ENCODE measurements around the gene MLNR. TPM values are rescaled to one million over a fixed set of nuclear protein-coding genes. Genes with fewer than 3 reads are reported as not detected.

The MLNR gene
- total and polyA plus RNA-seq, 4 donors: 0.09 TPM; not detected in 3

- no peak overlapping the region for H3K9ac ChIP-seq (ENCODE audit: low read depth in 1 of 2, low read length in 2 of 2)
- 96% methylated on average over 3 of the region's 3 CpGs for WGBS
- H3K36me3 ChIP-seq (ENCODE audit: control insufficient read depth in 4 of 4, insufficient read depth in 3 of 4, low read depth in 1 of 4, low read length in 3 of 4): peaks cover 8 to 68% (median 56%) of the 10 kb centered on the region in 4 donors
- no peaks in the 10 kb centered on the region for H3K27me3 ChIP-seq (ENCODE audit: control insufficient read depth in 4 of 4, insufficient read depth in 4 of 4, low read length in 3 of 4)
- peaks cover 0 to 1% (median 0%) of the 10 kb centered on the region in 4 donors for H3K4me1 ChIP-seq (ENCODE audit: control insufficient read depth in 4 of 4, insufficient read depth in 4 of 4, low read length in 3 of 4)
- H3K9me3 ChIP-seq (ENCODE audit: control insufficient read depth in 4 of 4, low read length in 3 of 4): no peaks in the 10 kb centered on the region
- H3K4me3 ChIP-seq (ENCODE audit: low read depth in 1 of 3, low read length in 3 of 3): no peak overlapping the region
- H3K27ac ChIP-seq (ENCODE audit: low read depth in 1 of 2, low read length in 2 of 2): no peak overlapping the region
- no peak for DNase-seq (ENCODE audit: low spot score)
- no peak for TF ChIP-seq YY1 (IDR thresholded peaks at IDR 0.05)
- TF ChIP-seq HNF4A (conservative IDR thresholded peaks at IDR 0.05): no peak
- no peak for TF ChIP-seq SP1 (IDR thresholded peaks at IDR 0.05)
- TF ChIP-seq, protein P1, sequence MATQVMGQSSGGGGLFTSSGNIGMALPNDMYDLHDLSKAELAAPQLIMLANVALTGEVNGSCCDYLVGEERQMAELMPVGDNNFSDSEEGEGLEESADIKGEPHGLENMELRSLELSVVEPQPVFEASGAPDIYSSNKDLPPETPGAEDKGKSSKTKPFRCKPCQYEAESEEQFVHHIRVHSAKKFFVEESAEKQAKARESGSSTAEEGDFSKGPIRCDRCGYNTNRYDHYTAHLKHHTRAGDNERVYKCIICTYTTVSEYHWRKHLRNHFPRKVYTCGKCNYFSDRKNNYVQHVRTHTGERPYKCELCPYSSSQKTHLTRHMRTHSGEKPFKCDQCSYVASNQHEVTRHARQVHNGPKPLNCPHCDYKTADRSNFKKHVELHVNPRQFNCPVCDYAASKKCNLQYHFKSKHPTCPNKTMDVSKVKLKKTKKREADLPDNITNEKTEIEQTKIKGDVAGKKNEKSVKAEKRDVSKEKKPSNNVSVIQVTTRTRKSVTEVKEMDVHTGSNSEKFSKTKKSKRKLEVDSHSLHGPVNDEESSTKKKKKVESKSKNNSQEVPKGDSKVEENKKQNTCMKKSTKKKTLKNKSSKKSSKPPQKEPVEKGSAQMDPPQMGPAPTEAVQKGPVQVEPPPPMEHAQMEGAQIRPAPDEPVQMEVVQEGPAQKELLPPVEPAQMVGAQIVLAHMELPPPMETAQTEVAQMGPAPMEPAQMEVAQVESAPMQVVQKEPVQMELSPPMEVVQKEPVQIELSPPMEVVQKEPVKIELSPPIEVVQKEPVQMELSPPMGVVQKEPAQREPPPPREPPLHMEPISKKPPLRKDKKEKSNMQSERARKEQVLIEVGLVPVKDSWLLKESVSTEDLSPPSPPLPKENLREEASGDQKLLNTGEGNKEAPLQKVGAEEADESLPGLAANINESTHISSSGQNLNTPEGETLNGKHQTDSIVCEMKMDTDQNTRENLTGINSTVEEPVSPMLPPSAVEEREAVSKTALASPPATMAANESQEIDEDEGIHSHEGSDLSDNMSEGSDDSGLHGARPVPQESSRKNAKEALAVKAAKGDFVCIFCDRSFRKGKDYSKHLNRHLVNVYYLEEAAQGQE (IDR thresholded peaks at IDR 0.05): no peak
- TF ChIP-seq RXRA (IDR thresholded peaks at IDR 0.05): no peak
- no peak for TF ChIP-seq RAD21 (IDR thresholded peaks at IDR 0.05)
- TF ChIP-seq EGR1 (IDR thresholded peaks at IDR 0.05; ENCODE audit: low read depth in 2 of 2): no peak
- TF ChIP-seq, protein P2, sequence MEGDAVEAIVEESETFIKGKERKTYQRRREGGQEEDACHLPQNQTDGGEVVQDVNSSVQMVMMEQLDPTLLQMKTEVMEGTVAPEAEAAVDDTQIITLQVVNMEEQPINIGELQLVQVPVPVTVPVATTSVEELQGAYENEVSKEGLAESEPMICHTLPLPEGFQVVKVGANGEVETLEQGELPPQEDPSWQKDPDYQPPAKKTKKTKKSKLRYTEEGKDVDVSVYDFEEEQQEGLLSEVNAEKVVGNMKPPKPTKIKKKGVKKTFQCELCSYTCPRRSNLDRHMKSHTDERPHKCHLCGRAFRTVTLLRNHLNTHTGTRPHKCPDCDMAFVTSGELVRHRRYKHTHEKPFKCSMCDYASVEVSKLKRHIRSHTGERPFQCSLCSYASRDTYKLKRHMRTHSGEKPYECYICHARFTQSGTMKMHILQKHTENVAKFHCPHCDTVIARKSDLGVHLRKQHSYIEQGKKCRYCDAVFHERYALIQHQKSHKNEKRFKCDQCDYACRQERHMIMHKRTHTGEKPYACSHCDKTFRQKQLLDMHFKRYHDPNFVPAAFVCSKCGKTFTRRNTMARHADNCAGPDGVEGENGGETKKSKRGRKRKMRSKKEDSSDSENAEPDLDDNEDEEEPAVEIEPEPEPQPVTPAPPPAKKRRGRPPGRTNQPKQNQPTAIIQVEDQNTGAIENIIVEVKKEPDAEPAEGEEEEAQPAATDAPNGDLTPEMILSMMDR (IDR thresholded peaks at IDR 0.05; ENCODE audit: low read depth, low read length, missing input control): no peak
- TF ChIP-seq TAF1 (conservative IDR thresholded peaks at IDR 0.05): no peak
- TF ChIP-seq, protein P3, sequence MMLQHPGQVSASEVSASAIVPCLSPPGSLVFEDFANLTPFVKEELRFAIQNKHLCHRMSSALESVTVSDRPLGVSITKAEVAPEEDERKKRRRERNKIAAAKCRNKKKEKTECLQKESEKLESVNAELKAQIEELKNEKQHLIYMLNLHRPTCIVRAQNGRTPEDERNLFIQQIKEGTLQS (IDR thresholded peaks at IDR 0.05): no peak
- no peak for TF ChIP-seq HNF4G (IDR thresholded peaks at IDR 0.05)
- no peak for TF ChIP-seq FOXA1 (IDR thresholded peaks at IDR 0.05)
- TF ChIP-seq NR2F2 (IDR thresholded peaks at IDR 0.05): no peak
- no peak for TF ChIP-seq GABPA (IDR thresholded peaks at IDR 0.05 in 1 of 2, conservative IDR thresholded peaks at IDR 0.05 in 1 of 2)
- no peak for TF ChIP-seq FOXA2 (IDR thresholded peaks at IDR 0.05)
- no peak for TF ChIP-seq JUND (IDR thresholded peaks at IDR 0.05)
- TF ChIP-seq, protein P4, sequence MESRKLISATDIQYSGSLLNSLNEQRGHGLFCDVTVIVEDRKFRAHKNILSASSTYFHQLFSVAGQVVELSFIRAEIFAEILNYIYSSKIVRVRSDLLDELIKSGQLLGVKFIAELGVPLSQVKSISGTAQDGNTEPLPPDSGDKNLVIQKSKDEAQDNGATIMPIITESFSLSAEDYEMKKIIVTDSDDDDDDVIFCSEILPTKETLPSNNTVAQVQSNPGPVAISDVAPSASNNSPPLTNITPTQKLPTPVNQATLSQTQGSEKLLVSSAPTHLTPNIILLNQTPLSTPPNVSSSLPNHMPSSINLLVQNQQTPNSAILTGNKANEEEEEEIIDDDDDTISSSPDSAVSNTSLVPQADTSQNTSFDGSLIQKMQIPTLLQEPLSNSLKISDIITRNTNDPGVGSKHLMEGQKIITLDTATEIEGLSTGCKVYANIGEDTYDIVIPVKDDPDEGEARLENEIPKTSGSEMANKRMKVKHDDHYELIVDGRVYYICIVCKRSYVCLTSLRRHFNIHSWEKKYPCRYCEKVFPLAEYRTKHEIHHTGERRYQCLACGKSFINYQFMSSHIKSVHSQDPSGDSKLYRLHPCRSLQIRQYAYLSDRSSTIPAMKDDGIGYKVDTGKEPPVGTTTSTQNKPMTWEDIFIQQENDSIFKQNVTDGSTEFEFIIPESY (IDR thresholded peaks at IDR 0.05): no peak
- TF ChIP-seq, protein P5, sequence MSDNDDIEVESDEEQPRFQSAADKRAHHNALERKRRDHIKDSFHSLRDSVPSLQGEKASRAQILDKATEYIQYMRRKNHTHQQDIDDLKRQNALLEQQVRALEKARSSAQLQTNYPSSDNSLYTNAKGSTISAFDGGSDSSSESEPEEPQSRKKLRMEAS (IDR thresholded peaks at IDR 0.05): no peak
Measured at GRCh38 chr13:49206641-49207040, 13.5 kb upstream of the MLNR start.

Data from liver (tissue), 9 donors.